ENCODE measurements around the gene PLCD1.

The PLCD1 gene

GRCh38 chr3:38051131-38051530 lies 21.7 kb upstream of the PLCD1 start:
- TF ChIP-seq CTCF (IDR thresholded peaks at IDR 0.05) = no peak

GRCh38 chr3:38049358-38050126 lies 20.1 kb upstream of the PLCD1 start:
- TF ChIP-seq CTCF (IDR thresholded peaks at IDR 0.05) = no peak

GRCh38 chr3:38047896-38048295 lies 18.5 kb upstream of the PLCD1 start:
- no peak for TF ChIP-seq CTCF (IDR thresholded peaks at IDR 0.05)

GRCh38 chr3:38046821-38047220 lies 17.4 kb upstream of the PLCD1 start:
- TF ChIP-seq CTCF (IDR thresholded peaks at IDR 0.05) = no peak

- TF ChIP-seq CTCF (IDR thresholded peaks at IDR 0.05) = no peak
These were observed 16.6 kb upstream of the PLCD1 start for GRCh38 chr3:38046027-38046426.

GRCh38 chr3:38043486-38043885 lies 14.0 kb upstream of the PLCD1 start:
- TF ChIP-seq CTCF (IDR thresholded peaks at IDR 0.05) = no peak

DNA sequence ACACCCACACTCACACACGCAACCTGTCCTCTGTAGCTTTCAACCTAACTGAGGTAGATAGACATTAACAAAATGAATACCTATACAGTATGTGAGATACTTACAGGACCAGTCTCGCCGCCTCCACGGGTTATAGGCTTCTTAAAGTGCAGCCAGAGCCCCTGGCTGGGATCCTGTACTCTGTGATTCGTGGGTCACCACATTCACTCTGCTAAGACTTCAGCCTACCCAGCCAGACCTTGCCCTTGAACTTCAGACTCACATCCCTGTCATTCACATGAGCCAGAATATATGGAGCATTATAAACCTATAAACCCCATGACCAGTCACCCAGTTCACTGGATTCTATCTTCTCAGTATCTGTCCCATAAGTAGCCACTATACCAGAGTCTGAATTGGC lies 11.0 kb upstream of the PLCD1 start:
- TF ChIP-seq CTCF (IDR thresholded peaks at IDR 0.05) = no peak

- no peak for TF ChIP-seq CTCF (IDR thresholded peaks at IDR 0.05)
These were observed 10.4 kb upstream of the PLCD1 start for GRCh38 chr3:38039899-38040261.
